ENCODE data around the gene SUSD6.

DNA sequence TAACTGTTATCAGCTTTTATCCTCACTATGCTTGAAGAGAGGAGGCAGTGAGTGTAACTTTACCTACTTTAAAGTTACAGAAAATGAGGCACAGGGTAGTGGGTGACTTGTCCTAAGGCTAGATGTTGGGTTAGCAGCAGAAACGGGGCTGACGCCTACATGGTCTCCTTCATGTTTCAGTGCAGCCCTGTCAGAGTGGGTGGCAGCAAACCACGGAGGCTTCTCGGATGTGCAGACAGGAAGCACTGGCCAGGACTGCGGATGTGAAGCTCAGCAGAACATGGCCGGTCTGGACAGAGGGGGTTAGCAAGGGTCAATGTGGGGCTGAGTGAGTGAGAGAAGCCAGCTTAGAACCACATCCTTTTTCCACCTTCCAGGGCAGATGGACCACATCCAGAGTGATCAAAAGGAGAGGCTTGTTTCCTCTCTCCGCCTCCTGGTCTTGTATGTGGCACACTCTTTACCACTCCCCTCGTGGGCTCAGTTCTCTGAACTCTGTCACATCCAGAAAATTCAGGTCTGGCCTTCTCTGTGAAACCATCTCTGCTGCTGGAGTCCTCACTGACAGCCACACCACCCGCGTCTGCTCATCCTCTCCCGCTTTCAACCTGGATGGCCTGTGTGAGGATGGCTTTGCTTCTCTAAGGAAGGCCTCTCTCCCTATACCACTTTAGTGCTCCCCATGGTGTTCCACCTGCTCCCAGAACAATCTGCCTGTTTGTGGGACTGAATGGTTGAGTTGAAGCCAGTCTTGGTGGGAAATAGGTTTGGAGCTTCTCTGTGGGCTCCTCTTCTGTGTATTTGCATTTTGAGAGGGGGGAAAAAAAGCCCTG is 14.1 kb downstream of the SUSD6 start:
- TF ChIP-seq, protein P1, sequence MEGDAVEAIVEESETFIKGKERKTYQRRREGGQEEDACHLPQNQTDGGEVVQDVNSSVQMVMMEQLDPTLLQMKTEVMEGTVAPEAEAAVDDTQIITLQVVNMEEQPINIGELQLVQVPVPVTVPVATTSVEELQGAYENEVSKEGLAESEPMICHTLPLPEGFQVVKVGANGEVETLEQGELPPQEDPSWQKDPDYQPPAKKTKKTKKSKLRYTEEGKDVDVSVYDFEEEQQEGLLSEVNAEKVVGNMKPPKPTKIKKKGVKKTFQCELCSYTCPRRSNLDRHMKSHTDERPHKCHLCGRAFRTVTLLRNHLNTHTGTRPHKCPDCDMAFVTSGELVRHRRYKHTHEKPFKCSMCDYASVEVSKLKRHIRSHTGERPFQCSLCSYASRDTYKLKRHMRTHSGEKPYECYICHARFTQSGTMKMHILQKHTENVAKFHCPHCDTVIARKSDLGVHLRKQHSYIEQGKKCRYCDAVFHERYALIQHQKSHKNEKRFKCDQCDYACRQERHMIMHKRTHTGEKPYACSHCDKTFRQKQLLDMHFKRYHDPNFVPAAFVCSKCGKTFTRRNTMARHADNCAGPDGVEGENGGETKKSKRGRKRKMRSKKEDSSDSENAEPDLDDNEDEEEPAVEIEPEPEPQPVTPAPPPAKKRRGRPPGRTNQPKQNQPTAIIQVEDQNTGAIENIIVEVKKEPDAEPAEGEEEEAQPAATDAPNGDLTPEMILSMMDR (IDR thresholded peaks at IDR 0.05) = no peak
- no peak for TF ChIP-seq POLR2A (IDR thresholded peaks at IDR 0.05)
